ENCODE results near the gene INTS7.

DNA sequence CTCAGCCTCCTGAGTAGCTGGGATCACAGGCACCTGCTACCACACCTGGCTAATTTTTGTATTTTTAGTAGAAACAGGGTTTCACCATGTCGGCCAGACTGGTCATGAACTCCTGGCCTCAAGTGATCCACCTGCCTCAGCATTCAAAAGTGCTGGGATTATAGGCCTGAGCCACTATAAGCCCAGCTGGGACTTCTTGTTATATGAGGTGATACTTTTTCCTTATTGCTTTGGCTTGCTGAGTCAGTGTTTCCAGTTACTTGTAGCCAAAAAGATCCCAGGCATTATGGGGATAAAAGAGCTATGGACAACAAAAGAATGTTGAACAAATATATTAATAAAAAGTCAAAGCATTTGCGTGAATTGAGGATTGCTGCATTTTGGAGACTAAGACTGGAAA is 134.9 kb downstream of the INTS7 start:
- TF ChIP-seq MEF2A (IDR thresholded peaks at IDR 0.05; ENCODE audit: borderline replicate concordance, low read depth): no peak
- no peak for TF ChIP-seq EZH2phosphoT487 (IDR thresholded peaks at IDR 0.05; ENCODE audit: borderline replicate concordance, low read depth)
- no peak for TF ChIP-seq ELF1 (IDR thresholded peaks at IDR 0.05)
- TF ChIP-seq, protein P1, sequence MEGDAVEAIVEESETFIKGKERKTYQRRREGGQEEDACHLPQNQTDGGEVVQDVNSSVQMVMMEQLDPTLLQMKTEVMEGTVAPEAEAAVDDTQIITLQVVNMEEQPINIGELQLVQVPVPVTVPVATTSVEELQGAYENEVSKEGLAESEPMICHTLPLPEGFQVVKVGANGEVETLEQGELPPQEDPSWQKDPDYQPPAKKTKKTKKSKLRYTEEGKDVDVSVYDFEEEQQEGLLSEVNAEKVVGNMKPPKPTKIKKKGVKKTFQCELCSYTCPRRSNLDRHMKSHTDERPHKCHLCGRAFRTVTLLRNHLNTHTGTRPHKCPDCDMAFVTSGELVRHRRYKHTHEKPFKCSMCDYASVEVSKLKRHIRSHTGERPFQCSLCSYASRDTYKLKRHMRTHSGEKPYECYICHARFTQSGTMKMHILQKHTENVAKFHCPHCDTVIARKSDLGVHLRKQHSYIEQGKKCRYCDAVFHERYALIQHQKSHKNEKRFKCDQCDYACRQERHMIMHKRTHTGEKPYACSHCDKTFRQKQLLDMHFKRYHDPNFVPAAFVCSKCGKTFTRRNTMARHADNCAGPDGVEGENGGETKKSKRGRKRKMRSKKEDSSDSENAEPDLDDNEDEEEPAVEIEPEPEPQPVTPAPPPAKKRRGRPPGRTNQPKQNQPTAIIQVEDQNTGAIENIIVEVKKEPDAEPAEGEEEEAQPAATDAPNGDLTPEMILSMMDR (IDR thresholded peaks at IDR 0.05): no peak
- TF ChIP-seq, protein P2, sequence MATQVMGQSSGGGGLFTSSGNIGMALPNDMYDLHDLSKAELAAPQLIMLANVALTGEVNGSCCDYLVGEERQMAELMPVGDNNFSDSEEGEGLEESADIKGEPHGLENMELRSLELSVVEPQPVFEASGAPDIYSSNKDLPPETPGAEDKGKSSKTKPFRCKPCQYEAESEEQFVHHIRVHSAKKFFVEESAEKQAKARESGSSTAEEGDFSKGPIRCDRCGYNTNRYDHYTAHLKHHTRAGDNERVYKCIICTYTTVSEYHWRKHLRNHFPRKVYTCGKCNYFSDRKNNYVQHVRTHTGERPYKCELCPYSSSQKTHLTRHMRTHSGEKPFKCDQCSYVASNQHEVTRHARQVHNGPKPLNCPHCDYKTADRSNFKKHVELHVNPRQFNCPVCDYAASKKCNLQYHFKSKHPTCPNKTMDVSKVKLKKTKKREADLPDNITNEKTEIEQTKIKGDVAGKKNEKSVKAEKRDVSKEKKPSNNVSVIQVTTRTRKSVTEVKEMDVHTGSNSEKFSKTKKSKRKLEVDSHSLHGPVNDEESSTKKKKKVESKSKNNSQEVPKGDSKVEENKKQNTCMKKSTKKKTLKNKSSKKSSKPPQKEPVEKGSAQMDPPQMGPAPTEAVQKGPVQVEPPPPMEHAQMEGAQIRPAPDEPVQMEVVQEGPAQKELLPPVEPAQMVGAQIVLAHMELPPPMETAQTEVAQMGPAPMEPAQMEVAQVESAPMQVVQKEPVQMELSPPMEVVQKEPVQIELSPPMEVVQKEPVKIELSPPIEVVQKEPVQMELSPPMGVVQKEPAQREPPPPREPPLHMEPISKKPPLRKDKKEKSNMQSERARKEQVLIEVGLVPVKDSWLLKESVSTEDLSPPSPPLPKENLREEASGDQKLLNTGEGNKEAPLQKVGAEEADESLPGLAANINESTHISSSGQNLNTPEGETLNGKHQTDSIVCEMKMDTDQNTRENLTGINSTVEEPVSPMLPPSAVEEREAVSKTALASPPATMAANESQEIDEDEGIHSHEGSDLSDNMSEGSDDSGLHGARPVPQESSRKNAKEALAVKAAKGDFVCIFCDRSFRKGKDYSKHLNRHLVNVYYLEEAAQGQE (IDR thresholded peaks at IDR 0.05; ENCODE audit: low read depth, low read length): no peak
- TF ChIP-seq SIN3A (IDR thresholded peaks at IDR 0.05; ENCODE audit: borderline replicate concordance, low read depth, low read length): no peak
- TF ChIP-seq EP300 (IDR thresholded peaks at IDR 0.05; ENCODE audit: borderline replicate concordance in 1 of 2, low read depth in 1 of 2, low read length in 1 of 2): no peak
- TF ChIP-seq POLR2AphosphoS5 (IDR thresholded peaks at IDR 0.05; ENCODE audit: low read depth, low read length): no peak
- no peak for TF ChIP-seq RFX5 (IDR thresholded peaks at IDR 0.05; ENCODE audit: low read length)
- TF ChIP-seq, protein P3, sequence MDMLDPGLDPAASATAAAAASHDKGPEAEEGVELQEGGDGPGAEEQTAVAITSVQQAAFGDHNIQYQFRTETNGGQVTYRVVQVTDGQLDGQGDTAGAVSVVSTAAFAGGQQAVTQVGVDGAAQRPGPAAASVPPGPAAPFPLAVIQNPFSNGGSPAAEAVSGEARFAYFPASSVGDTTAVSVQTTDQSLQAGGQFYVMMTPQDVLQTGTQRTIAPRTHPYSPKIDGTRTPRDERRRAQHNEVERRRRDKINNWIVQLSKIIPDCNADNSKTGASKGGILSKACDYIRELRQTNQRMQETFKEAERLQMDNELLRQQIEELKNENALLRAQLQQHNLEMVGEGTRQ (IDR thresholded peaks at IDR 0.05; ENCODE audit: borderline replicate concordance, low read depth, low read length): no peak
- no peak for TF ChIP-seq YY1 (IDR thresholded peaks at IDR 0.05; ENCODE audit: low read depth)
- no peak for TF ChIP-seq TEAD4 (IDR thresholded peaks at IDR 0.05; ENCODE audit: borderline replicate concordance, insufficient read depth)
- TF ChIP-seq RCOR1 (IDR thresholded peaks at IDR 0.05; ENCODE audit: low read length): no peak
